GM23248 (cell line): ENCODE results near the gene NCKAP1. TPM values are rescaled to one million over a fixed set of nuclear protein-coding genes. Genes with fewer than 3 reads are reported as not detected.
"Not testable (repeated sequence)": the region's sequence is repeated elsewhere in the genome, so short reads cannot be mapped to it uniquely, and the experiment has no call there.

Source experiments
- DNase-seq: peaks from one replicate; pipeline ENCODE4 v3.0.0-alpha.2; 2015
- H2AFZ ChIP-seq: fragments of 200-600 bp; sonication (generic); 2 replicates; pipeline ENCODE4 v1.6.1; 2016; ENCODE audit warnings: antibody characterized with exemption
- H3F3A ChIP-seq: fragments of 200-600 bp; sonication (generic); 2 replicates; pipeline ENCODE4 v1.6.1; 2016; ENCODE audit warnings: mild to moderate bottlenecking, antibody characterized with exemption, mixed run types; ENCODE audit not compliant: insufficient read depth
- H3K27ac ChIP-seq: fragments of 200-600 bp; sonication (generic); 2 replicates; pipeline ENCODE4 v1.5.1; 2016; ENCODE audit warnings: mild to moderate bottlenecking
- H3K27me3 ChIP-seq: fragments of 200-600 bp; sonication (generic); replicated peaks from 2 replicates; pipeline ENCODE4 v1.6.1; 2016; ENCODE audit warnings: mild to moderate bottlenecking; ENCODE audit not compliant: insufficient read depth
- H3K36me3 ChIP-seq: fragments of 200-600 bp; sonication (generic); 2 replicates; pipeline ENCODE4 v1.6.1; 2016; ENCODE audit warnings: low read depth, mild to moderate bottlenecking
- H3K4me1 ChIP-seq: fragments of 200-600 bp; sonication (generic); 2 replicates; pipeline ENCODE4 v1.6.1; 2016; ENCODE audit warnings: mild to moderate bottlenecking; ENCODE audit not compliant: insufficient read depth
- H3K4me2 ChIP-seq: fragments of 200-600 bp; sonication (generic); one replicate; pipeline ENCODE4 v1.6.1; 2016; ENCODE audit warnings: mild to moderate bottlenecking; ENCODE audit not compliant: unreplicated experiment
- H3K4me3 ChIP-seq: fragments of 200-600 bp; sonication (generic); 2 replicates; pipeline ENCODE4 v1.5.1; 2016; ENCODE audit warnings: mild to moderate bottlenecking
- H3K79me2 ChIP-seq: fragments of 200-600 bp; sonication (generic); 2 replicates; pipeline ENCODE4 v1.6.1; 2016; ENCODE audit warnings: mild to moderate bottlenecking; ENCODE audit not compliant: insufficient read depth
- H3K9ac ChIP-seq: fragments of 200-600 bp; sonication (generic); 2 replicates; pipeline ENCODE4 v1.6.1; 2016; ENCODE audit warnings: mild to moderate bottlenecking
- H3K9me2 ChIP-seq: fragments of 200-600 bp; sonication (generic); 2 replicates; pipeline ENCODE4 v1.6.1; 2016; ENCODE audit warnings: mixed run types, mild to moderate bottlenecking, moderate library complexity; ENCODE audit not compliant: insufficient read depth
- H3K9me3 ChIP-seq: fragments of 200-600 bp; sonication (generic); one replicate; pipeline ENCODE4 v1.6.1; 2017; ENCODE audit warnings: low read depth
- H4K20me1 ChIP-seq: fragments of 200-600 bp; sonication (generic); 2 replicates; pipeline ENCODE4 v1.6.0; 2016; ENCODE audit not compliant: insufficient read depth
- EZH2 ChIP-seq: fragments of 200-600 bp; sonication (generic); IDR thresholded peaks from 2 replicates; pipeline ENCODE4 v1.6.1; 2018; ENCODE audit warnings: antibody characterized with exemption, mild to moderate bottlenecking; ENCODE audit not compliant: insufficient read depth, poor library complexity, severe bottlenecking
- EZH2phosphoT487 ChIP-seq: fragments of 200-600 bp; sonication (generic); IDR thresholded peaks from 2 replicates; pipeline ENCODE4 v1.6.1; 2018; ENCODE audit warnings: antibody characterized with exemption, moderate library complexity, mild to moderate bottlenecking, low read depth; ENCODE audit not compliant: insufficient read depth
- WGBS, 2 experiments: methylation state at CpG; one replicate each; pipeline ENCODE4 v1.1.6; 2015 to 2017; ENCODE audit warnings: low lambda C conversion rate in 2 of 2, low coverage in 1 of 2; ENCODE audit errors: missing lambda C conversion rate in 2 of 2; 5-methylcytosine and 5-hydroxymethylcytosine counted together
- in situ Hi-C: fragments of 300-500 bp; cut with MboI; formaldehyde crosslinking; loops from 2 replicates; pipeline ENCODE4 v1.15.0; 2020
- polyA plus RNA-seq: library from polyadenylated mRNA; unstranded; fragments of >200 nt; fragmentation: Nextera tagmentation; extraction: Ambion mirVana; gene quantifications from 2 replicates; pipeline ENCODE4 v1.2.1, GENCODE V29; 2016
- total RNA-seq: library from RNA; depleted of rRNA; stranded (reverse); fragments of >200 nt; shearing (Covaris generic); gene quantifications from 2 replicates; pipeline ENCODE4 v1.2.3, GENCODE V29; 2014

The NCKAP1 gene
- total and polyA plus RNA-seq, 2 experiments from 2014 or later, result 58.9 to 201 TPM

DNA sequence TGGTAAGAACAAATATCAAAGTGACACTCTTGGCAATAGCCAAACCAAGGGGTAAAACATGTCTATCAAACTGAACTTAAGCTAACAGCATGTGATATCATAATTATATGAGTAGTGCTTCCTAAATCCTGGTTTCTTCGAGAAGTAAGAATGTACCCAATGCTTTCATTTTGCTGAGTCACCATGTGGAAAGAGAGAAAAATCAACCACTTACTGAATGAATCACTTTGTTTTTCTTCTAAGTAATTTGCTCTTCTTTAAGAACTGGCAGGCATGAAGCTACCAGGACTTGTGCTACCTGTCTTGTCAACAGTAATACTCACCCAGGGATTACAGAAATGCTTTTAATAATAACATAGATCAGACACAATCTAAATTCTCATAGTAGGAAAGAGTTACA is 21.3 kb upstream of the NCKAP1 start:
- Histone ChIP-seq H3K4me1 (peaks cover 13% of the 10 kb centered on the region), H3F3A (peaks cover 13% of the 10 kb centered on the region), H3K9me3 (no peaks in the 10 kb centered on the region), H3K36me3 (no peaks in the 10 kb centered on the region), H3K9ac (no peak overlapping the region), H2AFZ (no peak overlapping the region), H4K20me1 (no peaks in the 10 kb centered on the region), H3K4me2 (peak overlapping the region; percentile 67), H3K9me2 (no peaks in the 10 kb centered on the region), H3K27me3 (no peaks in the 10 kb centered on the region), H3K79me2 (no peaks in the 10 kb centered on the region), H3K27ac (0 out of 2 replicates have a peak overlapping the region, but pooled peaks have one; percentile 24), H3K4me3 (no peak overlapping the region)
- 0% methylated on average over 1 of the region's 1 CpG for WGBS, 2 experiments
- in situ Hi-C loops, result no loop called here
- TF ChIP-seq EZH2, result no peak
- no peak for TF ChIP-seq EZH2phosphoT487
- DNase-seq, result peak; percentile 88

DNA sequence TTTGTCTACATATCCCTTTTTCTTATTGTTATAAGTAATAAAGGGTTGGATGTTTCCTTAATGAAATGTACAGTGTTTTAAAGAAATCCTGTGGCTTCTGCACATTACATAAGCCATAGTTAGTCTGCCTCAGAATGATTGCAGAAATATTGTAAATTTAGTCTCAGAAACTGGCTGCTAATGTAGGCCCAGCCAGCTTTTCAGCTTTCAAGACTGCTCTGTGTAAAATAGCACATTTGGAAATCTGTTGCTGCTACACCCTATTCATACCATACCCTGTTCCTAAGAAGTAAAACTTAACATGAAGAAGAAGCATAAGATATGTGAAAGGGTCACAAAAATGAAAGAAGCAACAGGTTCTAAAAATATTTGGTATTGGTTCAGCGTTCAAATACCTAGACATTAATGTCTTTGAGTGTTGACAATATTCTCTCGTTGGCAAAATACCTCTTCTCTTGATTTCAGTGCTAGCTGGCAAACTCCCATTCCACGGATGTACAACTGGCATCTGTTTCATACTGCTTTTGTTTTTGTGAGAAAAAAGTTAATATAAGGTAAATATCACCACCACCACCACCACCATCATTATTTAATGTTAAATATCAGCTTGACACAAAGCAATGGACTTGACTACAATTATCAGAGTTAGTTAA is 19.2 kb upstream of the NCKAP1 start:
- Histone ChIP-seq H3F3A (peaks cover 13% of the 10 kb centered on the region), H3K36me3 (no peaks in the 10 kb centered on the region), H3K4me2 (no peak overlapping the region), H4K20me1 (no peaks in the 10 kb centered on the region), H3K4me3 (no peak overlapping the region), H2AFZ (no peak overlapping the region), H3K9ac (no peak overlapping the region), H3K27ac (no peak overlapping the region), H3K9me2 (no peaks in the 10 kb centered on the region), H3K27me3 (no peaks in the 10 kb centered on the region), H3K79me2 (no peaks in the 10 kb centered on the region), H3K4me1 (peaks cover 9% of the 10 kb centered on the region), H3K9me3 (no peaks in the 10 kb centered on the region)
- DNase-seq, result no peak
- in situ Hi-C loops, result no loop called here
- TF ChIP-seq EZH2phosphoT487, result no peak
- TF ChIP-seq EZH2, result no peak
- WGBS, 2 experiments, result 44 to 45% methylated on average over 3 of the region's 3 CpGs

GRCh38 chr2:183049420-183049819 is 11.2 kb upstream of the NCKAP1 start:
- H3K9me2 ChIP-seq, result no peaks in the 10 kb centered on the region
- H3K27me3 ChIP-seq, result peaks cover 6% of the 10 kb centered on the region

GRCh38 chr2:183047486-183048125 is 9.3 kb upstream of the NCKAP1 start:
- H3F3A ChIP-seq, H2AFZ ChIP-seq, H3K79me2 ChIP-seq, H3K36me3 ChIP-seq, H3K9me3 ChIP-seq, H3K27me3 ChIP-seq, H3K9ac ChIP-seq, H4K20me1 ChIP-seq, H3K27ac ChIP-seq, in situ Hi-C loops, H3K9me2 ChIP-seq, DNase-seq, H3K4me2 ChIP-seq, H3K4me1 ChIP-seq, H3K4me3 ChIP-seq: not testable (repeated sequence)
- 69 to 73% methylated on average over 5 of the region's 5 CpGs for WGBS, 2 experiments

More at GRCh38 chr2:183049420-183049819, 11.2 kb upstream of the NCKAP1 start:
- no peak for TF ChIP-seq EZH2phosphoT487
- no peak for TF ChIP-seq EZH2
- in situ Hi-C loops, result no loop called here
- Histone ChIP-seq H3K79me2 (no peaks in the 10 kb centered on the region), H3K4me1 (no peaks in the 10 kb centered on the region), H2AFZ (no peak overlapping the region), H3K4me3 (no peak overlapping the region), H3K9ac (no peak overlapping the region), H3F3A (no peaks in the 10 kb centered on the region), H3K9me3 (no peaks in the 10 kb centered on the region), H4K20me1 (no peaks in the 10 kb centered on the region), H3K36me3 (no peaks in the 10 kb centered on the region), H3K4me2 (no peak overlapping the region), H3K27ac (no peak overlapping the region)
- DNase-seq, result no peak
- WGBS, 2 experiments, result 53 to 56% methylated on average over 5 of the region's 5 CpGs

- in situ Hi-C loops, DNase-seq: not testable (repeated sequence)
- 75 to 76% methylated on average over 6 to 8 of the region's 8 CpGs for WGBS, 2 experiments
Observed at GRCh38 chr2:183043580-183043979, 5.3 kb upstream of the NCKAP1 start.

More at GRCh38 chr2:183043580-183043979, 5.3 kb upstream of the NCKAP1 start:
- not testable (repeated sequence) for H3K9me3 ChIP-seq, H3K9ac ChIP-seq, H3K9me2 ChIP-seq, H4K20me1 ChIP-seq, H3K27me3 ChIP-seq, H3K36me3 ChIP-seq, H3K4me3 ChIP-seq, H3K4me2 ChIP-seq, H3F3A ChIP-seq, H2AFZ ChIP-seq, H3K4me1 ChIP-seq, H3K27ac ChIP-seq, H3K79me2 ChIP-seq
